A673 (cell line): ENCODE results near the gene MEGF11. TPM values are rescaled to one million over a fixed set of nuclear protein-coding genes. Genes with fewer than 3 reads are reported as not detected.

Experiments
- BruUV-seq: library from RNA; stranded (reverse); fragments of 400-500 nt; replicated peaks from 2 replicates; lab custom pipeline; 2021; lab: Mats Ljungman, UMichigan
- CTCF ChIA-PET: fragments of 300-600 bp; sonication (Branson Sonifier 250); formaldehyde crosslinking; loops from one replicate; lab custom pipeline; 2022; ENCODE audit warnings: antibody characterized with exemption; lab: Charles Lee
- POLR2A ChIA-PET: fragments of 300-600 bp; sonication (Branson Sonifier 250); formaldehyde crosslinking; loops from one replicate; lab custom pipeline; 2022; ENCODE audit warnings: antibody characterized with exemption; ENCODE audit not compliant: low non-redundant PET; lab: Charles Lee
- DNase-seq: peaks from one replicate; pipeline ENCODE4 v3.0.0-alpha.2; 2015; ENCODE audit warnings: low spot score
- H3K27ac ChIP-seq: fragments of 200-600 bp; sonication (generic); 2 replicates; pipeline ENCODE4 v1.5.1; 2016; ENCODE audit warnings: mixed run types, low read depth, mild to moderate bottlenecking, mixed read lengths, antibody characterized with exemption, low read length; ENCODE audit not compliant: poor library complexity, severe bottlenecking
- H3K27me3 ChIP-seq: fragments of 200-600 bp; sonication (generic); replicated peaks from 2 replicates; pipeline ENCODE4 v1.6.1; 2017; ENCODE audit warnings: mixed run types, low read depth, mild to moderate bottlenecking, mixed read lengths, antibody characterized with exemption, low read length; ENCODE audit not compliant: insufficient read depth, poor library complexity
- H3K36me3 ChIP-seq: fragments of 200-600 bp; sonication (generic); 2 replicates; pipeline ENCODE4 v1.6.1; 2016; ENCODE audit warnings: mixed run types, mild to moderate bottlenecking, mixed read lengths, antibody characterized with exemption, low read length; ENCODE audit not compliant: insufficient read depth, poor library complexity, severe bottlenecking
- H3K4me1 ChIP-seq: fragments of 200-600 bp; sonication (generic); 2 replicates; pipeline ENCODE4 v1.6.1; 2017; ENCODE audit warnings: mixed run types, mild to moderate bottlenecking, mixed read lengths, antibody characterized with exemption, low read length; ENCODE audit not compliant: insufficient read depth, poor library complexity, severe bottlenecking
- H3K4me3 ChIP-seq: fragments of 200-600 bp; sonication (generic); 2 replicates; pipeline ENCODE4 v1.5.1; 2016; ENCODE audit warnings: low read depth, mixed run types, mild to moderate bottlenecking, mixed read lengths, low read length; ENCODE audit not compliant: poor library complexity, severe bottlenecking
- H3K9me3 ChIP-seq: fragments of 200-600 bp; sonication (generic); 2 replicates; pipeline ENCODE4 v1.6.1; 2016; ENCODE audit warnings: mixed run types, low read depth, mild to moderate bottlenecking, mixed read lengths, antibody characterized with exemption, low read length; ENCODE audit not compliant: poor library complexity, severe bottlenecking
- CTCF ChIP-seq: fragments of 300-800, 200-600 bp; sonication (generic); conservative IDR thresholded peaks from 2 replicates; pipeline ENCODE4 v1.5.1; 2017; ENCODE audit warnings: low read depth, mild to moderate bottlenecking, antibody characterized with exemption, low read length, moderate library complexity, mixed read lengths
- EZH2 ChIP-seq: fragments of 200-600 bp; sonication (generic); IDR thresholded peaks from 2 replicates; pipeline ENCODE4 v1.6.1; 2017; ENCODE audit warnings: borderline replicate concordance, low read depth, mild to moderate bottlenecking, mixed read lengths, antibody characterized with exemption, low read length; ENCODE audit not compliant: poor library complexity, severe bottlenecking
- intact Hi-C: fragments of 100-400 bp; cut with micrococcal nuclease; formaldehyde crosslinking; loops from one replicate; pipeline ENCODE4 v1.10.0; 2022; ENCODE audit not compliant: unreplicated experiment
- total RNA-seq: library from RNA; stranded (reverse); gene quantifications from 2 replicates; pipeline ENCODE4 v1.2.3, GENCODE V29; 2021

Gene MEGF11
- total RNA-seq, 1 experiment from 2014 or later = 0.43 TPM

- TF ChIP-seq CTCF (no peak), EZH2 (no peak)
- Histone ChIP-seq H3K27ac (no peak overlapping the region), H3K4me1 (no peaks in the 10 kb centered on the region), H3K36me3 (peaks cover 37% of the 10 kb centered on the region), H3K9me3 (no peaks in the 10 kb centered on the region), H3K27me3 (no peaks in the 10 kb centered on the region), H3K4me3 (no peak overlapping the region)
- intact Hi-C loops = no loop called here
- no TSS peak for BruUV-seq
- CTCF ChIA-PET = no interaction called here
- POLR2A ChIA-PET = no interaction called here
- no peak for DNase-seq
These were observed 352.2 kb downstream of the MEGF11 start for GRCh38 chr15:65901336-65901735.

- no peak for DNase-seq
- TF ChIP-seq CTCF = no peak
- no peak for TF ChIP-seq EZH2
- Histone ChIP-seq H3K36me3 (peaks cover 37% of the 10 kb centered on the region), H3K4me3 (no peak overlapping the region), H3K27me3 (no peaks in the 10 kb centered on the region), H3K9me3 (no peaks in the 10 kb centered on the region), H3K4me1 (no peaks in the 10 kb centered on the region), H3K27ac (no peak overlapping the region)
- intact Hi-C loops = no loop called here
- BruUV-seq = no TSS peak
- CTCF ChIA-PET = no interaction called here
- POLR2A ChIA-PET = no interaction called here
These were observed 353.1 kb downstream of the MEGF11 start for GRCh38 chr15:65900488-65900887.

- no peak for DNase-seq
- intact Hi-C loops = no loop called here
- Histone ChIP-seq H3K27me3 (no peaks in the 10 kb centered on the region), H3K4me1 (no peaks in the 10 kb centered on the region), H3K9me3 (no peaks in the 10 kb centered on the region), H3K36me3 (peaks cover 32% of the 10 kb centered on the region), H3K27ac (no peak overlapping the region), H3K4me3 (no peak overlapping the region)
- no peak for TF ChIP-seq EZH2
- no peak for TF ChIP-seq CTCF
- POLR2A ChIA-PET = no interaction called here
- no TSS peak for BruUV-seq
- CTCF ChIA-PET = no interaction called here
These were observed 357.3 kb downstream of the MEGF11 start for GRCh38 chr15:65896236-65896635.
